Nasal cavity respiratory epithelium epithelial cell of viscerocranial mucosa (primary cell): ENCODE results near the gene FITM2. TPM values are rescaled to one million over a fixed set of nuclear protein-coding genes. Genes with fewer than 3 reads are reported as not detected.

Experiments used
- total RNA-seq: library from RNA; depleted of rRNA; stranded (reverse); fragments of >200 nt; gene quantifications from 2 replicates; pipeline ENCODE4 v1.2.3, GENCODE V29; 2014

The FITM2 gene
- 6.8 and 7.5 TPM in 2 replicates for total RNA-seq

GRCh38 chr20:44310664-44311639, at the start of gene FITM2:
Gene FITM2, minus strand, starts transcription at chr20:44311202. Its CDS starts 54 bp downstream, at chr20:44311148.

DNA sequence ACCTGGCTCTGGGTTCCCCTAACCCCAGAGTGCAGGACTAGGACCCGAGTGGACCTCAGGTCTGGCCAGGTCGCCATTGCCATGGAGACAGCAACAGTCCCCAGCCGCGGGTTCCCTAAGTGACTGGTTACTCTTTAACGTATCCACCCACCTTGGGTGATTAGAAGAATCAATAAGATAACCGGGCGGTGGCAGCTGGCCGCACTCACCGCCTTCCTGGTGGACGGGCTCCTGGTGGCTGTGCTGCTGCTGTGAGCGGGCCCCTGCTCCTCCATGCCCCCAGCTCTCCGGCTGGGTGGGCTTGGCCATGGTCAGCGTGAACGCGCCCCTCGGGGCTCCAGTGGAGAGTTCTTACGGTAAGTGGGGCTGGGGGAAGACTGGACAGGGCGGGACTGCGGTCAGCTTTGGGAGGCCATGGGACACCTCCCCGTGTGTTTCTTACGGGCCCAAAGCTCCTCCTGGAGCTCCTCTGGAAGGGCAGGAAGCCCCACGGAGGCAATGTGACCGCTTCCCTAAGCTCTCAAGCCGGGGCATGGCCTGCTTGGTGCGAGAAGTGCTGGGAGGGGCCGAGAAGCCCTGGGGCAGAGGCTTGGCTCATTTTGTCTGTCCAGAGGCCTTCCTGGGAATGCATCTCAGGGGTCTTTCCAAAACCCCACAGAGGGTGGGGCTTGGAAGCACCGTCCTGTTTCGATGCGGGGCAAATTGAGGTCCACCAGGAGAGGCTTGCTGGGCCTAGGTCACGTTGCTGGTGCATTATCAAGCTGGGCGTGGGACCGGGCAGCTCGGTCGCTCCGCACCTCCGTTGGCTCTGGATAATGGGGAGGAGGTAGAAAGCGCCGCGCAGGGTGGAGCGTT, 44.7 kb upstream of the FITM2 start, which contains the start of gene HNF4A:
HNF4A (plus strand) TSS at position 202 of the 855 bp plus-strand sequence; CDS start at position 308, 106 bp downstream.

DNA sequence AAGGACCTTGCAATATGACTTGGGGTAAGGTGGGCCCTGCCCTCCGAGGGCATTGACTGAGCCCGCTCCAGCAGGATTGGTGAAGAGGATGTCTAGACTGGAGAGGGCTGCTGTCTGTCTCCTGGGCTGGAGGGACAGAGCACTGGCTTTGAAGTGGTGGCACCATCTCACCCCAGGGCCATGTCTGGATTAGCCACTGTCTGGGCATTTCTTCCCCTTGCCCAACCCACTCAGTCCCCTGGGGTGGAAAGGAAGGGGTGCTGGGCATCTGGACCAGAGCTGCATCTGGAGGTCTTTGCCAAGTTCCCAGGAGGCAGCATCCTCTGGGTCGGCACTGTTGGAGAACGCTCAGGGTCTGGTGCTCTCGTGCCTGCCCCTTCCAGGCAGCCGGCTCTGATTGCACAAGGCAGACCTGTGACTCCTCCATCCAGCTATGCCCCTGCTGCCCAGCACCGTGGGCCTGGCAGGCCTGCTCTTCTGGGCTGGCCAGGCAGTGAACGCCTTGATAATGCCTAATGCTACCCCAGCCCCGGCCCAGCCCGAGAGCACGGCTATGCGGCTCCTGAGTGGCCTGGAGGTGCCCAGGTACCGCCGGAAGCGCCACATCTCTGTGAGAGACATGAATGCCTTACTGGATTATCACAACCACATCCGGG, 25.9 kb upstream of the FITM2 start, which contains the start of gene R3HDML:
R3HDML (plus strand) TSS at position 319 of the 656 bp plus-strand sequence; CDS start at position 434, 115 bp downstream.

Other genes starting within 250 kb of the FITM2 start
- gene JPH2, start 124.0 kb downstream of the FITM2 start, total RNA-seq = 0.68 and 4.1 TPM in 2 replicates
- gene OSER1, start 100.4 kb downstream of the FITM2 start, total RNA-seq = 41.8 and 71.1 TPM in 2 replicates
- gene GDAP1L1, start 63.9 kb downstream of the FITM2 start, total RNA-seq = not detected in 2 replicates
- gene R3HDML, start 25.8 kb upstream of the FITM2 start, total RNA-seq = not detected in 2 replicates
- not detected in 2 replicates for gene HNF4A, start 44.5 kb upstream of the FITM2 start, total RNA-seq
- 15.7 and 27.3 TPM in 2 replicates for gene TTPAL, start 164.7 kb upstream of the FITM2 start, total RNA-seq
- 96.0 and 118 TPM in 2 replicates for gene SERINC3, start 210.9 kb upstream of the FITM2 start, total RNA-seq